Measurements from ENCODE around the gene PON3. TPM values are rescaled to one million over a fixed set of nuclear protein-coding genes. Genes with fewer than 3 reads are reported as not detected.

The PON3 gene
- polyA plus RNA-seq, 1 donor (not counting 4 experiments of a cell fraction or from before 2014, with no cell fraction given) = 0.85 TPM

- dilution Hi-C loops (cut with MboI; ENCODE audit: extremely low pct_ligation_motif_present, low sequenced_read_pairs) = no loop called here
- Histone ChIP-seq H3K4me2 (ENCODE audit: control insufficient read depth, extremely low read depth, insufficient read depth, low read depth, low read length) (no peak overlapping the region), H3K36me3 (ENCODE audit: control insufficient read depth in 2 of 2, extremely low read depth in 1 of 2, insufficient read depth in 2 of 2, low read length in 2 of 2) (no peaks in the 10 kb centered on the region), H4K20me1 (ENCODE audit: control insufficient read depth, extremely low read depth, insufficient read depth, low read length) (no peaks in the 10 kb centered on the region), H3K9me3 (ENCODE audit: control insufficient read depth, low read depth, low read length) (no peaks in the 10 kb centered on the region), H3K9me1 (ENCODE audit: control insufficient read depth, extremely low read depth, insufficient read depth, low read length) (no peaks in the 10 kb centered on the region), H3K79me2 (ENCODE audit: control insufficient read depth, insufficient read depth, low read length) (no peaks in the 10 kb centered on the region), H3K27ac (ENCODE audit: control insufficient read depth, insufficient read depth, low read length) (no peak overlapping the region), H3K9ac (ENCODE audit: control insufficient read depth, extremely low read depth, insufficient read depth, low read length) (no peak overlapping the region), H2AFZ (ENCODE audit: control insufficient read depth, low read length) (no peak overlapping the region), H3K4me3 (ENCODE audit: control insufficient read depth in 2 of 3, extremely low read depth in 1 of 3, insufficient read depth in 2 of 3, low read depth in 1 of 3, low read length in 3 of 3) (no peak overlapping the region), H3K27me3 (ENCODE audit: control insufficient read depth, extremely low read depth, insufficient read depth, low read length) (no peaks in the 10 kb centered on the region), H3K4me1 (ENCODE audit: control insufficient read depth, extremely low read depth, insufficient read depth, low read length) (no peaks in the 10 kb centered on the region)
- TF ChIP-seq EZH2 (IDR thresholded peaks at IDR 0.05; ENCODE audit: low read length) (no peak), CTCF (optimal IDR thresholded peaks at IDR 0.05 in 1 of 3, IDR thresholded peaks at IDR 0.05 in 1 of 3, conservative IDR thresholded peaks at IDR 0.05 in 1 of 3; ENCODE audit: extremely low read depth in 1 of 3, insufficient read depth in 2 of 3, low read length in 3 of 3) (no peak)
- FAIRE-seq (no peak), DNase-seq (ENCODE audit: low read depth, low spot score) (no peak)
Measured at GRCh38 chr7:95338832-95339231, 57.3 kb downstream of the PON3 start.

DNA sequence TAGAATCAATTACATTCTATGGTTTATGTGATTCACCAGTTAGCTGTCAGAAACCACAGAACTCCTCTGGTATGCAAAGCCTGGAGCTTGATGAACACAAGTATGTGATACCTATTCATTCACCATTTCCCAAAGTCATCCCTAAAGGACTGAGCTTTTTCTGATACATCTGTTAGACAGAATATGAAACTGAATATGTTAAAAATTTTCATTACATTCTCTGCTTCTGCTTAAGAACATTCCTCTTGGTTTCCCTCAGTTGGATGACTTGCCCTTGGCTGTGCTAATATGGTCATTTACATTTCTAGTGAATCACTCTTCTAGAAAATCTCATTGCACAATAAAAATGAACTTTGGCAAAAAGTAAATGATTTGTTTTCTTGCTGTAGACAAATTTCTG lies 61.1 kb downstream of the PON3 start:
- DNase-seq (ENCODE audit: low read depth, low spot score) (peak; percentile 28), FAIRE-seq (peak; percentile 52)
- Histone ChIP-seq H3K27ac (ENCODE audit: control insufficient read depth, insufficient read depth, low read length) (no peak overlapping the region), H3K9ac (ENCODE audit: control insufficient read depth, extremely low read depth, insufficient read depth, low read length) (no peak overlapping the region), H3K79me2 (ENCODE audit: control insufficient read depth, insufficient read depth, low read length) (no peaks in the 10 kb centered on the region), H3K4me1 (ENCODE audit: control insufficient read depth, extremely low read depth, insufficient read depth, low read length) (no peaks in the 10 kb centered on the region), H3K27me3 (ENCODE audit: control insufficient read depth, extremely low read depth, insufficient read depth, low read length) (no peaks in the 10 kb centered on the region), H4K20me1 (ENCODE audit: control insufficient read depth, extremely low read depth, insufficient read depth, low read length) (no peaks in the 10 kb centered on the region), H2AFZ (ENCODE audit: control insufficient read depth, low read length) (no peak overlapping the region), H3K36me3 (ENCODE audit: control insufficient read depth in 2 of 2, extremely low read depth in 1 of 2, insufficient read depth in 2 of 2, low read length in 2 of 2) (no peaks in the 10 kb centered on the region), H3K4me3 (ENCODE audit: control insufficient read depth in 2 of 3, extremely low read depth in 1 of 3, insufficient read depth in 2 of 3, low read depth in 1 of 3, low read length in 3 of 3) (no peak overlapping the region), H3K4me2 (ENCODE audit: control insufficient read depth, extremely low read depth, insufficient read depth, low read depth, low read length) (no peak overlapping the region), H3K9me1 (ENCODE audit: control insufficient read depth, extremely low read depth, insufficient read depth, low read length) (no peaks in the 10 kb centered on the region), H3K9me3 (ENCODE audit: control insufficient read depth, low read depth, low read length) (no peaks in the 10 kb centered on the region)
- TF ChIP-seq EZH2 (IDR thresholded peaks at IDR 0.05; ENCODE audit: low read length) (no peak), CTCF (optimal IDR thresholded peaks at IDR 0.05 in 1 of 3, IDR thresholded peaks at IDR 0.05 in 1 of 3, conservative IDR thresholded peaks at IDR 0.05 in 1 of 3; ENCODE audit: extremely low read depth in 1 of 3, insufficient read depth in 2 of 3, low read length in 3 of 3) (no peak)
- dilution Hi-C loops (cut with MboI; ENCODE audit: extremely low pct_ligation_motif_present, low sequenced_read_pairs) = no loop called here
